ENCODE measurements around the gene ITGBL1. TPM values are rescaled to one million over a fixed set of nuclear protein-coding genes. Genes with fewer than 3 reads are reported as not detected.

Gene ITGBL1
- total RNA-seq, 2 experiments from 2014 or later: not detected

DNA sequence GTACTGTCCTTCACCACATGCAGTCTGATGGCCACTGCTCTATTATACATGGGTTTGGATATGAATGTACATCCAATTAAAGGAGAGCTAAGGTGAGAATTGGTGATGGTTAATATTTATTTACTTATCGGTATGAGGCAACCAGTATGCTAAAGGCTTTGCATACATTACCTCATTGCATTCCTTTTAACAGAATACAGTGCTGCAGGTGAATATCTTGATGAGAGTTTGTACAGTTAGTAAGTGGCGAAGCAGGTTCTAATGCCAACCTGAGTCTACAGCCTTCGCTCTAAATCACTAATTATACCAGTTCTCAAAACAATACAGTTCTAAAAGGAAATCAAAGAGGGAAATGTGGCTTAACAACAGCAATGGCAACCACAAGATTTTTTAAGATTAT lies 284.1 kb downstream of the ITGBL1 start:
- H3K27me3 Mint-ChIP-seq: no peaks in the 10 kb centered on the region
- Histone ChIP-seq H3K27me3 (ENCODE audit: control insufficient read depth in 1 of 2, insufficient read depth in 2 of 2, low read length in 2 of 2) (no peaks in the 10 kb centered on the region), H3K9me3 (ENCODE audit: control insufficient read depth in 1 of 2, insufficient read depth in 1 of 2, low read length in 2 of 2) (no peaks in the 10 kb centered on the region), H3K4me1 (ENCODE audit: insufficient read depth, low read length) (no peaks in the 10 kb centered on the region), H3K4me3 (ENCODE audit: low read length) (no peak overlapping the region), H3K27ac (ENCODE audit: low read depth in 1 of 2, low read length in 2 of 2) (no peak overlapping the region), H3K36me3 (ENCODE audit: insufficient read depth, low read length) (no peaks in the 10 kb centered on the region)
- no peaks in the 10 kb centered on the region for H3K36me3 Mint-ChIP-seq (ENCODE audit: low read depth)
- TF ChIP-seq, protein P1, sequence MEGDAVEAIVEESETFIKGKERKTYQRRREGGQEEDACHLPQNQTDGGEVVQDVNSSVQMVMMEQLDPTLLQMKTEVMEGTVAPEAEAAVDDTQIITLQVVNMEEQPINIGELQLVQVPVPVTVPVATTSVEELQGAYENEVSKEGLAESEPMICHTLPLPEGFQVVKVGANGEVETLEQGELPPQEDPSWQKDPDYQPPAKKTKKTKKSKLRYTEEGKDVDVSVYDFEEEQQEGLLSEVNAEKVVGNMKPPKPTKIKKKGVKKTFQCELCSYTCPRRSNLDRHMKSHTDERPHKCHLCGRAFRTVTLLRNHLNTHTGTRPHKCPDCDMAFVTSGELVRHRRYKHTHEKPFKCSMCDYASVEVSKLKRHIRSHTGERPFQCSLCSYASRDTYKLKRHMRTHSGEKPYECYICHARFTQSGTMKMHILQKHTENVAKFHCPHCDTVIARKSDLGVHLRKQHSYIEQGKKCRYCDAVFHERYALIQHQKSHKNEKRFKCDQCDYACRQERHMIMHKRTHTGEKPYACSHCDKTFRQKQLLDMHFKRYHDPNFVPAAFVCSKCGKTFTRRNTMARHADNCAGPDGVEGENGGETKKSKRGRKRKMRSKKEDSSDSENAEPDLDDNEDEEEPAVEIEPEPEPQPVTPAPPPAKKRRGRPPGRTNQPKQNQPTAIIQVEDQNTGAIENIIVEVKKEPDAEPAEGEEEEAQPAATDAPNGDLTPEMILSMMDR (IDR thresholded peaks at IDR 0.05): no peak
- H3K4me3 Mint-ChIP-seq: no peak overlapping the region
- ATAC-seq (ENCODE audit: poor library complexity) (no peak), DNase-seq (no peak)
- ChIA-PET CTCF (no interaction called here), POLR2A (no interaction called here)
- no peaks in the 10 kb centered on the region for H3K4me1 Mint-ChIP-seq (ENCODE audit: low read depth)
- H3K9me3 Mint-ChIP-seq: no peaks in the 10 kb centered on the region
- H3K27ac Mint-ChIP-seq: no peak overlapping the region
- intact Hi-C loops (cut with DNase I, micrococcal nuclease): no loop called here

DNA sequence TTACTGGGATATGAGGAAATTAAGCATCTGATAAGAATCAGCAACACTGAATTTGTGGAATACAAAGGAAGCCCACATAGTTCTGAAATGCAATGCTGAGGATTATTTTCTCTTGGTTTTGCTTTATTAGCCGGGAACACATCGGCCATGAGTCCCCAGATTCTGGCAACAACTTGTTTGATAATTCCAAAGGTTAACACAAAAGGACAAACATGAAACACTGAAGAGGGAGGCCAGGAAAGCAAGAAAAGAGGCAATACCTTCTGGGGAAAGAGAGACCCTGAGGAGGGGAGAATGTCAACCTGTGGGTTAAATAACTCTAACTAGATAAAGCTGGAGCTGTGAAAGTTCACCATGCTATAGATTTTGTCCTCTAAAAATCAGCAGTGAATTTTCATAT lies 285.9 kb downstream of the ITGBL1 start:
- no peaks in the 10 kb centered on the region for H3K4me1 Mint-ChIP-seq (ENCODE audit: low read depth)
- no peaks in the 10 kb centered on the region for H3K4me1 ChIP-seq (ENCODE audit: insufficient read depth, low read length)
- H3K36me3 ChIP-seq (ENCODE audit: insufficient read depth, low read length): no peaks in the 10 kb centered on the region
- ChIA-PET CTCF (no interaction called here), POLR2A (no interaction called here)
- TF ChIP-seq, protein P1 (IDR thresholded peaks at IDR 0.05): no peak
- H3K9me3 ChIP-seq (ENCODE audit: control insufficient read depth in 1 of 2, insufficient read depth in 1 of 2, low read length in 2 of 2): no peaks in the 10 kb centered on the region
- H3K9me3 Mint-ChIP-seq: no peaks in the 10 kb centered on the region
- no peak for ATAC-seq (ENCODE audit: poor library complexity)
- intact Hi-C loops (cut with DNase I, micrococcal nuclease): no loop called here
- no peak overlapping the region for H3K4me3 ChIP-seq (ENCODE audit: low read length)
- no peaks in the 10 kb centered on the region for H3K27me3 ChIP-seq (ENCODE audit: control insufficient read depth in 1 of 2, insufficient read depth in 2 of 2, low read length in 2 of 2)
- H3K27me3 Mint-ChIP-seq: no peaks in the 10 kb centered on the region
- no peak overlapping the region for H3K4me3 Mint-ChIP-seq
- DNase-seq: no peak
- no peaks in the 10 kb centered on the region for H3K36me3 Mint-ChIP-seq (ENCODE audit: low read depth)
- H3K27ac Mint-ChIP-seq: no peak overlapping the region
- no peak overlapping the region for H3K27ac ChIP-seq (ENCODE audit: low read depth in 1 of 2, low read length in 2 of 2)

DNA sequence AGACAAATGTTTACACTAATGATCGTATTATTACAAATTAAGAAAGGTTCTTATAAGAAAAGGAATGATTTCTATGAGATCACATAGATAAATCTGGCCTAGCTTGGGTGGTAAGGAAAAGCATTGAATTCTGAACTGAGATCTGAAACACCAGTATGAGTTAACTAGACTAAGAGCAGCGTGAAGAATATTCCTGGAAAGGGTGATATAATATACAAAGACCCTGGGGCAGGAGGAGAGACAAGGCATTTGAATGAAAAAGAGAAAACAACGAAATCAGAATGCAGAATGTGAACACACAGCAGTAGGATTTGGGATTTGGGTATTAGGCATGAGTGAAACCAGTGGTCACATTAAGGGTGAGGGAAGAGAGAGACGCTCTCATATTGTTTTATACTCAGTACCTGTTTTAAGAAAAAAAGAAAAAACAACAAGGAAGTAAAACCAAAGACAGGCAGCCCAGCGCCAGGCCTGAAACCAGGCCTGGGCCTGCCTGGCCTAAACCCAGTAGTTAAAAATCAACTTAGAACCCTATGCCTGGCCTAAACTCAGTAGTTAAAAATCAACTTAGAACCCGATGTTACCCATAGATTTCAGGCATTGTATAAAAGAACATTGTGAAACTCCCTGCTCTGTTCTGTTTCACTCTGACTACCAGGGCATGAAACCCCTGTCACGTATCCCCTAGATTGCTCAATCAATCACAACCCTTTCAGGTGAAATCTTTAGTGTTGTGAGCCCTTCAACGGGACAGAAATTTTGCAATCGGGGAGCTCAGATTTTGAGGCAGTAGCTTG lies 287.1 kb downstream of the ITGBL1 start:
- Mint-ChIP-seq H3K27ac (no peak overlapping the region), H3K9me3 (no peaks in the 10 kb centered on the region), H3K4me1 (ENCODE audit: low read depth) (no peaks in the 10 kb centered on the region), H3K36me3 (ENCODE audit: low read depth) (no peaks in the 10 kb centered on the region), H3K27me3 (no peaks in the 10 kb centered on the region), H3K4me3 (no peak overlapping the region)
- no peak overlapping the region for H3K27ac ChIP-seq (ENCODE audit: low read depth in 1 of 2, low read length in 2 of 2)
- intact Hi-C loops (cut with DNase I, micrococcal nuclease): no loop called here
- TF ChIP-seq, protein P1 (IDR thresholded peaks at IDR 0.05): no peak
- no peaks in the 10 kb centered on the region for H3K9me3 ChIP-seq (ENCODE audit: control insufficient read depth in 1 of 2, insufficient read depth in 1 of 2, low read length in 2 of 2)
- no peaks in the 10 kb centered on the region for H3K36me3 ChIP-seq (ENCODE audit: insufficient read depth, low read length)
- ChIA-PET POLR2A (no interaction called here), CTCF (no interaction called here)
- DNase-seq (no peak), ATAC-seq (ENCODE audit: poor library complexity) (no peak)
- no peaks in the 10 kb centered on the region for H3K4me1 ChIP-seq (ENCODE audit: insufficient read depth, low read length)
- H3K4me3 ChIP-seq (ENCODE audit: low read length): no peak overlapping the region
- no peaks in the 10 kb centered on the region for H3K27me3 ChIP-seq (ENCODE audit: control insufficient read depth in 1 of 2, insufficient read depth in 2 of 2, low read length in 2 of 2)
